ENCODE measurements around the gene ASH1L.

- no peak for TF ChIP-seq CTCF (IDR thresholded peaks at IDR 0.05; ENCODE audit: extremely low read depth in 1 of 2, insufficient read depth in 1 of 2, low read depth in 1 of 2, low read length in 2 of 2)
- TF ChIP-seq POLR2AphosphoS5 (IDR thresholded peaks at IDR 0.05; ENCODE audit: insufficient read depth, low read depth, low read length), result no peak
- TF ChIP-seq EZH2 (IDR thresholded peaks at IDR 0.05; ENCODE audit: borderline replicate concordance, low read depth, low read length, severe bottlenecking), result no peak
- TF ChIP-seq GATA2 (IDR thresholded peaks at IDR 0.05; ENCODE audit: insufficient read depth, insufficient read length, low read depth, low read length), result peak; percentile 33
- TF ChIP-seq MAX (IDR thresholded peaks at IDR 0.05; ENCODE audit: insufficient read depth, insufficient read length), result no peak
- TF ChIP-seq POLR2A (IDR thresholded peaks at IDR 0.05; ENCODE audit: low read depth, low read length), result no peak
- TF ChIP-seq FOS (IDR thresholded peaks at IDR 0.05; ENCODE audit: borderline replicate concordance, insufficient read depth, low read length), result peak; percentile 21
- TF ChIP-seq MYC (IDR thresholded peaks at IDR 0.05; ENCODE audit: low read depth, low read length), result no peak
- no peak for TF ChIP-seq JUN (IDR thresholded peaks at IDR 0.05; ENCODE audit: borderline replicate concordance, insufficient read depth, insufficient read length, low read depth)
These were observed 172.8 kb downstream of the ASH1L start for GRCh38 chr1:155389826-155390225.

Measured in endothelial cell of umbilical vein (primary cell).